ENCODE measurements around the gene AGA.

Gene AGA

GRCh38 chr4:177444911-177445736 is 2.9 kb upstream of the AGA start:
- no peak for DNase-seq

GRCh38 chr4:177441061-177441802 is 1.0 kb downstream of the AGA start:
- no peak for DNase-seq

GRCh38 chr4:177436456-177436855 is 5.8 kb downstream of the AGA start:
- DNase-seq, result no peak

GRCh38 chr4:177434667-177435066 is 7.6 kb downstream of the AGA start:
- DNase-seq, result no peak

- no peak for DNase-seq
Observed at GRCh38 chr4:177427192-177427591, 15.0 kb downstream of the AGA start.

- DNase-seq, result no peak
Observed at GRCh38 chr4:177419434-177419833, 22.8 kb downstream of the AGA start.

GRCh38 chr4:177413656-177414055 is 28.6 kb downstream of the AGA start:
- DNase-seq, result no peak

GRCh38 chr4:177413076-177413475 is 29.2 kb downstream of the AGA start:
- no peak for DNase-seq

GRCh38 chr4:177411996-177412395 is 30.2 kb downstream of the AGA start:
- no peak for DNase-seq

GRCh38 chr4:177410566-177410965 is 31.7 kb downstream of the AGA start:
- DNase-seq, result no peak

- DNase-seq, result no peak
Observed at GRCh38 chr4:177408023-177408422, 34.2 kb downstream of the AGA start.

GRCh38 chr4:177405508-177405907 is 36.7 kb downstream of the AGA start:
- no peak for DNase-seq

GRCh38 chr4:177404986-177405385 is 37.3 kb downstream of the AGA start:
- DNase-seq, result no peak

- DNase-seq, result no peak
Observed at GRCh38 chr4:177404342-177404741, 37.9 kb downstream of the AGA start.

- peak; percentile 37 for DNase-seq
Observed at GRCh38 chr4:177403746-177404145, 38.5 kb downstream of the AGA start.

- no peak for DNase-seq
Observed at GRCh38 chr4:177401658-177402273, 40.5 kb downstream of the AGA start.

- DNase-seq, result no peak
Observed at GRCh38 chr4:177400030-177400429, 42.2 kb downstream of the AGA start.

GRCh38 chr4:177396352-177396751 is 45.9 kb downstream of the AGA start:
- no peak for DNase-seq

GRCh38 chr4:177393236-177393635 is 49.0 kb downstream of the AGA start:
- no peak for DNase-seq

GRCh38 chr4:177391953-177392352 is 50.3 kb downstream of the AGA start:
- no peak for DNase-seq

GRCh38 chr4:177391287-177391686 is 51.0 kb downstream of the AGA start:
- no peak for DNase-seq

- DNase-seq, result no peak
Observed at GRCh38 chr4:177386278-177386815, 55.9 kb downstream of the AGA start.

- no peak for DNase-seq
Observed at GRCh38 chr4:177385576-177386277, 56.5 kb downstream of the AGA start.

All from NCI-H524 treated with DMSO at 0.1 percent for 48 hours (cell line).